IPS-15b (cell line): ENCODE measurements around the gene MRTFB.
A peak's percentile ranks its signal among the peaks of the same experiment; 100 is the strongest.

Experiments used
- H3K27me3 ChIP-seq: one replicate; pipeline ENCODE4 v1.6.1; 2013; ENCODE audit warnings: low read length; ENCODE audit not compliant: control insufficient read depth, insufficient read depth
- H3K36me3 ChIP-seq: one replicate; pipeline ENCODE4 v1.6.1; 2013; ENCODE audit warnings: low read length; ENCODE audit not compliant: control insufficient read depth, insufficient read depth
- H3K4me1 ChIP-seq: one replicate; pipeline ENCODE4 v1.6.1; 2013; ENCODE audit warnings: mild to moderate bottlenecking, low read length; ENCODE audit not compliant: control insufficient read depth, insufficient read depth
- H3K4me3 ChIP-seq: one replicate; pipeline ENCODE4 v1.5.1; 2013; ENCODE audit warnings: low read depth, low read length
- H3K9ac ChIP-seq: one replicate; pipeline ENCODE4 v1.6.1; 2013; ENCODE audit warnings: low read depth, mild to moderate bottlenecking, low read length
- H3K9me3 ChIP-seq: one replicate; pipeline ENCODE4 v1.6.1; 2013; ENCODE audit warnings: mild to moderate bottlenecking, low read length; ENCODE audit not compliant: control insufficient read depth, insufficient read depth

Gene MRTFB

GRCh38 chr16:14285513-14286367 is 214.6 kb downstream of the MRTFB start:
- Histone ChIP-seq H3K36me3 (no peaks in the 10 kb centered on the region), H3K9ac (peak overlapping the region; percentile 68), H3K27me3 (no peaks in the 10 kb centered on the region), H3K4me3 (peak overlapping the region; percentile 81), H3K9me3 (no peaks in the 10 kb centered on the region), H3K4me1 (peaks cover 7% of the 10 kb centered on the region)

- Histone ChIP-seq H3K9ac (peak overlapping the region; percentile 39), H3K9me3 (no peaks in the 10 kb centered on the region), H3K27me3 (no peaks in the 10 kb centered on the region), H3K4me3 (peak overlapping the region; percentile 81), H3K4me1 (peaks cover 7% of the 10 kb centered on the region), H3K36me3 (no peaks in the 10 kb centered on the region)
Measured at GRCh38 chr16:14286368-14287230, 215.5 kb downstream of the MRTFB start.

GRCh38 chr16:14289692-14290340 is 218.7 kb downstream of the MRTFB start:
- H3K9ac ChIP-seq = no peak overlapping the region
- no peaks in the 10 kb centered on the region for H3K9me3 ChIP-seq
- no peaks in the 10 kb centered on the region for H3K4me1 ChIP-seq
- H3K36me3 ChIP-seq = no peaks in the 10 kb centered on the region
- no peak overlapping the region for H3K4me3 ChIP-seq
- H3K27me3 ChIP-seq = no peaks in the 10 kb centered on the region

GRCh38 chr16:14291286-14291685 is 220.2 kb downstream of the MRTFB start:
- Histone ChIP-seq H3K9ac (no peak overlapping the region), H3K9me3 (no peaks in the 10 kb centered on the region), H3K4me1 (no peaks in the 10 kb centered on the region), H3K27me3 (no peaks in the 10 kb centered on the region), H3K36me3 (no peaks in the 10 kb centered on the region), H3K4me3 (no peak overlapping the region)

- H3K36me3 ChIP-seq = no peaks in the 10 kb centered on the region
- no peak overlapping the region for H3K4me3 ChIP-seq
- H3K9me3 ChIP-seq = no peaks in the 10 kb centered on the region
- no peaks in the 10 kb centered on the region for H3K4me1 ChIP-seq
- no peaks in the 10 kb centered on the region for H3K27me3 ChIP-seq
- H3K9ac ChIP-seq = no peak overlapping the region
Measured at GRCh38 chr16:14292051-14292825, 221.1 kb downstream of the MRTFB start.

GRCh38 chr16:14296663-14297062 is 225.5 kb downstream of the MRTFB start:
- no peaks in the 10 kb centered on the region for H3K36me3 ChIP-seq
- peaks cover 2% of the 10 kb centered on the region for H3K4me1 ChIP-seq
- H3K9ac ChIP-seq = no peak overlapping the region
- H3K4me3 ChIP-seq = no peak overlapping the region
- H3K27me3 ChIP-seq = no peaks in the 10 kb centered on the region
- no peaks in the 10 kb centered on the region for H3K9me3 ChIP-seq

GRCh38 chr16:14298374-14299122 is 227.4 kb downstream of the MRTFB start:
- H3K27me3 ChIP-seq = no peaks in the 10 kb centered on the region
- no peaks in the 10 kb centered on the region for H3K9me3 ChIP-seq
- no peak overlapping the region for H3K9ac ChIP-seq
- no peak overlapping the region for H3K4me3 ChIP-seq
- H3K36me3 ChIP-seq = no peaks in the 10 kb centered on the region
- peaks cover 2% of the 10 kb centered on the region for H3K4me1 ChIP-seq

- no peak overlapping the region for H3K9ac ChIP-seq
- H3K4me3 ChIP-seq = peak overlapping the region; percentile 49
Measured at GRCh38 chr16:14300705-14301168, 229.6 kb downstream of the MRTFB start.

GRCh38 chr16:14301169-14302030 is 230.3 kb downstream of the MRTFB start:
- H3K36me3 ChIP-seq = no peaks in the 10 kb centered on the region
- no peaks in the 10 kb centered on the region for H3K9me3 ChIP-seq
- H3K27me3 ChIP-seq = no peaks in the 10 kb centered on the region
- H3K9ac ChIP-seq = no peak overlapping the region
- H3K4me3 ChIP-seq = peak overlapping the region; percentile 49
- H3K4me1 ChIP-seq = peaks cover 17% of the 10 kb centered on the region

More at GRCh38 chr16:14300705-14301168, 229.6 kb downstream of the MRTFB start:
- H3K4me1 ChIP-seq = peaks cover 12% of the 10 kb centered on the region
- H3K27me3 ChIP-seq = no peaks in the 10 kb centered on the region
- no peaks in the 10 kb centered on the region for H3K36me3 ChIP-seq
- no peaks in the 10 kb centered on the region for H3K9me3 ChIP-seq

- peak overlapping the region; percentile 24 for H3K9ac ChIP-seq
Measured at GRCh38 chr16:14302031-14302398, 230.9 kb downstream of the MRTFB start.

More at GRCh38 chr16:14302031-14302398, 230.9 kb downstream of the MRTFB start:
- Histone ChIP-seq H3K4me1 (peaks cover 22% of the 10 kb centered on the region), H3K36me3 (no peaks in the 10 kb centered on the region), H3K9me3 (no peaks in the 10 kb centered on the region), H3K27me3 (no peaks in the 10 kb centered on the region), H3K4me3 (peak overlapping the region; percentile 89)
